ENCODE results near the gene MFSD6.

Gene MFSD6

DNA sequence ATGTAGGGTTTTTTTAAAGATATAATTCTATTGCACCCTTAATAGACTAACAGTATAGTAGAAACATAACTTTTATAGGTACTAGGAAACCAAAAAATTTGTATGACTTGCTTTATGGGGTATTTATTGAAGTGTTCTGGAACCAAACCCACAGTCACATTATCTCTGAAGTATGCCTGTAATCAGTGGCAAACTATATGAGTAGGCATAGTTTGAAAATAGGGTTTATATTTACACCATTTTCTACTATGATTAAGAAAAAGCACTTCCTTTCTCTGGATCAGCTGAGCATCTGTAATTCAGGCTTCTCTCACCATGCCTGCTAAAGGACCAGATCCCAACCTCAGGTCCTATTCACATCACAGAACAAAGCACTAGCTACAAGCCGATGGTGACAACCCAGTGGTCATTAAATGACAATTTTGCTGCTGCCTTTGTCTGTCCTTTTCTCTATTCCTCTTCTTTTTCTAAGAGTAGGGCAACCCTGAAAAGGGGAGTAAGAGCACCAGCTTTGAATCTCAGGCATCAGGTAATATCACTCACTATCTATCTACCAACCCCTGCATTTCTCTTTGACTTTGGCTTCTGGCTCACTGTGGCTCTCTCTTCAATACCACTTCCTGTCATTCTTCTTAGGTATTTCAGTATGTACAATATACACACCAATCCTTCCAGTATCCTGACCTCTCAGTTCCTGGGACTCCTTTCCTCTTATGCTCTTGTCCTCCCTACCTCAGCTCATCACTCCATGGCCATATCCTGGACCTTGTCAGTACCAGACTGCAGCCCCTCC lies 112.0 kb downstream of the MFSD6 start:
- CTCF ChIA-PET: no interaction called here
- no peak for TF ChIP-seq ZNF280D (tag by site-specific recombination; IDR thresholded peaks at IDR 0.05)
- no peak for TF ChIP-seq ZNF114 (tag by site-specific recombination; IDR thresholded peaks at IDR 0.05)
- TF ChIP-seq, protein P1, sequence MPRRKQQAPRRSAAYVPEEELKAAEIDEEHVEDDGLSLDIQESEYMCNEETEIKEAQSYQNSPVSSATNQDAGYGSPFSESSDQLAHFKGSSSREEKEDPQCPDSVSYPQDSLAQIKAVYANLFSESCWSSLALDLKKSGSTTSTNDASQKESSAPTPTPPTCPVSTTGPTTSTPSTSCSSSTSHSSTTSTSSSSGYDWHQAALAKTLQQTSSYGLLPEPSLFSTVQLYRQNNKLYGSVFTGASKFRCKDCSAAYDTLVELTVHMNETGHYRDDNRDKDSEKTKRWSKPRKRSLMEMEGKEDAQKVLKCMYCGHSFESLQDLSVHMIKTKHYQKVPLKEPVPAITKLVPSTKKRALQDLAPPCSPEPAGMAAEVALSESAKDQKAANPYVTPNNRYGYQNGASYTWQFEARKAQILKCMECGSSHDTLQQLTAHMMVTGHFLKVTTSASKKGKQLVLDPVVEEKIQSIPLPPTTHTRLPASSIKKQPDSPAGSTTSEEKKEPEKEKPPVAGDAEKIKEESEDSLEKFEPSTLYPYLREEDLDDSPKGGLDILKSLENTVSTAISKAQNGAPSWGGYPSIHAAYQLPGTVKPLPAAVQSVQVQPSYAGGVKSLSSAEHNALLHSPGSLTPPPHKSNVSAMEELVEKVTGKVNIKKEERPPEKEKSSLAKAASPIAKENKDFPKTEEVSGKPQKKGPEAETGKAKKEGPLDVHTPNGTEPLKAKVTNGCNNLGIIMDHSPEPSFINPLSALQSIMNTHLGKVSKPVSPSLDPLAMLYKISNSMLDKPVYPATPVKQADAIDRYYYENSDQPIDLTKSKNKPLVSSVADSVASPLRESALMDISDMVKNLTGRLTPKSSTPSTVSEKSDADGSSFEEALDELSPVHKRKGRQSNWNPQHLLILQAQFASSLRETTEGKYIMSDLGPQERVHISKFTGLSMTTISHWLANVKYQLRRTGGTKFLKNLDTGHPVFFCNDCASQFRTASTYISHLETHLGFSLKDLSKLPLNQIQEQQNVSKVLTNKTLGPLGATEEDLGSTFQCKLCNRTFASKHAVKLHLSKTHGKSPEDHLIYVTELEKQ (tag by site-specific recombination; IDR thresholded peaks at IDR 0.05; ENCODE audit: borderline replicate concordance): no peak
- no peak for TF ChIP-seq ZNF560 (tag by site-specific recombination; IDR thresholded peaks at IDR 0.05; ENCODE audit: borderline replicate concordance)
- TF ChIP-seq ZNF23 (tag by site-specific recombination; IDR thresholded peaks at IDR 0.05; ENCODE audit: borderline replicate concordance): no peak
- TF ChIP-seq ZNF624 (tag by site-specific recombination; IDR thresholded peaks at IDR 0.05): no peak
- TF ChIP-seq TRIM28 (IDR thresholded peaks at IDR 0.05; ENCODE audit: borderline replicate concordance, low read length): no peak
- TF ChIP-seq, protein P2, sequence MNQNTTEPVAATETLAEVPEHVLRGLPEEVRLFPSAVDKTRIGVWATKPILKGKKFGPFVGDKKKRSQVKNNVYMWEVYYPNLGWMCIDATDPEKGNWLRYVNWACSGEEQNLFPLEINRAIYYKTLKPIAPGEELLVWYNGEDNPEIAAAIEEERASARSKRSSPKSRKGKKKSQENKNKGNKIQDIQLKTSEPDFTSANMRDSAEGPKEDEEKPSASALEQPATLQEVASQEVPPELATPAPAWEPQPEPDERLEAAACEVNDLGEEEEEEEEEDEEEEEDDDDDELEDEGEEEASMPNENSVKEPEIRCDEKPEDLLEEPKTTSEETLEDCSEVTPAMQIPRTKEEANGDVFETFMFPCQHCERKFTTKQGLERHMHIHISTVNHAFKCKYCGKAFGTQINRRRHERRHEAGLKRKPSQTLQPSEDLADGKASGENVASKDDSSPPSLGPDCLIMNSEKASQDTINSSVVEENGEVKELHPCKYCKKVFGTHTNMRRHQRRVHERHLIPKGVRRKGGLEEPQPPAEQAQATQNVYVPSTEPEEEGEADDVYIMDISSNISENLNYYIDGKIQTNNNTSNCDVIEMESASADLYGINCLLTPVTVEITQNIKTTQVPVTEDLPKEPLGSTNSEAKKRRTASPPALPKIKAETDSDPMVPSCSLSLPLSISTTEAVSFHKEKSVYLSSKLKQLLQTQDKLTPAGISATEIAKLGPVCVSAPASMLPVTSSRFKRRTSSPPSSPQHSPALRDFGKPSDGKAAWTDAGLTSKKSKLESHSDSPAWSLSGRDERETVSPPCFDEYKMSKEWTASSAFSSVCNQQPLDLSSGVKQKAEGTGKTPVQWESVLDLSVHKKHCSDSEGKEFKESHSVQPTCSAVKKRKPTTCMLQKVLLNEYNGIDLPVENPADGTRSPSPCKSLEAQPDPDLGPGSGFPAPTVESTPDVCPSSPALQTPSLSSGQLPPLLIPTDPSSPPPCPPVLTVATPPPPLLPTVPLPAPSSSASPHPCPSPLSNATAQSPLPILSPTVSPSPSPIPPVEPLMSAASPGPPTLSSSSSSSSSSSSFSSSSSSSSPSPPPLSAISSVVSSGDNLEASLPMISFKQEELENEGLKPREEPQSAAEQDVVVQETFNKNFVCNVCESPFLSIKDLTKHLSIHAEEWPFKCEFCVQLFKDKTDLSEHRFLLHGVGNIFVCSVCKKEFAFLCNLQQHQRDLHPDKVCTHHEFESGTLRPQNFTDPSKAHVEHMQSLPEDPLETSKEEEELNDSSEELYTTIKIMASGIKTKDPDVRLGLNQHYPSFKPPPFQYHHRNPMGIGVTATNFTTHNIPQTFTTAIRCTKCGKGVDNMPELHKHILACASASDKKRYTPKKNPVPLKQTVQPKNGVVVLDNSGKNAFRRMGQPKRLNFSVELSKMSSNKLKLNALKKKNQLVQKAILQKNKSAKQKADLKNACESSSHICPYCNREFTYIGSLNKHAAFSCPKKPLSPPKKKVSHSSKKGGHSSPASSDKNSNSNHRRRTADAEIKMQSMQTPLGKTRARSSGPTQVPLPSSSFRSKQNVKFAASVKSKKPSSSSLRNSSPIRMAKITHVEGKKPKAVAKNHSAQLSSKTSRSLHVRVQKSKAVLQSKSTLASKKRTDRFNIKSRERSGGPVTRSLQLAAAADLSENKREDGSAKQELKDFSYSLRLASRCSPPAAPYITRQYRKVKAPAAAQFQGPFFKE (tag by site-specific recombination; IDR thresholded peaks at IDR 0.05; ENCODE audit: borderline replicate concordance): no peak
- no peak for TF ChIP-seq ZNF544 (tag by site-specific recombination; IDR thresholded peaks at IDR 0.05)
- TF ChIP-seq HOXA7 (CRISPR knock-in tag; IDR thresholded peaks at IDR 0.05; ENCODE audit: borderline replicate concordance): no peak
- no peak for TF ChIP-seq ZNF501 (tag by site-specific recombination; IDR thresholded peaks at IDR 0.05)
- no peak for TF ChIP-seq ZNF202 (tag by site-specific recombination; IDR thresholded peaks at IDR 0.05; ENCODE audit: borderline replicate concordance)
- H3K9me3 ChIP-seq (ENCODE audit: control insufficient read depth, insufficient read depth, low read depth, low read length): no peaks in the 10 kb centered on the region
- H3K4me1 ChIP-seq (ENCODE audit: control insufficient read depth, insufficient read depth, low read length): no peaks in the 10 kb centered on the region
- H3K27ac ChIP-seq (ENCODE audit: extremely low read depth, low read depth, low read length): no peak overlapping the region
- no peak overlapping the region for H3K4me3 ChIP-seq (ENCODE audit: low read depth, low read length)
- POLR2A ChIA-PET: no interaction called here
- H3K36me3 ChIP-seq (ENCODE audit: control insufficient read depth in 2 of 2, insufficient read depth in 1 of 2, low read length in 2 of 2): no peaks in the 10 kb centered on the region; a peak in 1 of 3 replicates
